ENCODE measurements around the gene MAP3K20.
"Not testable (repeated sequence)": the region's sequence is repeated elsewhere in the genome, so short reads cannot be mapped to it uniquely, and the experiment has no call there.

MAP3K20 gene

DNA sequence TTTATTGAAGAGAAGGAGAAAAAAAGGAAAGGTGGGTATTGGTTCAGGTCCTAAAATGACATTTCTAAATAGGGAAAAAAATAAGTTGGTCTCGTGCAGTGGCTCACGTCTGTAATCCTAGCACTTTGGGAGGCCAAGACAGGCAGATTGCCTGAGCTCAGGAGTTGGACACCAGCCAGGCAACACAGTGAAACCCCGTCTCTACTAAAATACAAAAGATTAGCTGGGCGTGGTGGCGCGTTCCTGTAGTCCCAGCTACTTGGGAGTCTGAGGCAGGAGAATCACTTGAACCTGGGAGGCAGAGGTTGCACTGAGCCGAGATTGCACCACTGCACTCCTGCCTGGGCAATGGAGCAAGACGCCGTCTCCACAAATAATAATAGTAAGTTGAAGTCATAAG is 131.5 kb downstream of the MAP3K20 start:
- DNase-seq = not testable (repeated sequence)

DNA sequence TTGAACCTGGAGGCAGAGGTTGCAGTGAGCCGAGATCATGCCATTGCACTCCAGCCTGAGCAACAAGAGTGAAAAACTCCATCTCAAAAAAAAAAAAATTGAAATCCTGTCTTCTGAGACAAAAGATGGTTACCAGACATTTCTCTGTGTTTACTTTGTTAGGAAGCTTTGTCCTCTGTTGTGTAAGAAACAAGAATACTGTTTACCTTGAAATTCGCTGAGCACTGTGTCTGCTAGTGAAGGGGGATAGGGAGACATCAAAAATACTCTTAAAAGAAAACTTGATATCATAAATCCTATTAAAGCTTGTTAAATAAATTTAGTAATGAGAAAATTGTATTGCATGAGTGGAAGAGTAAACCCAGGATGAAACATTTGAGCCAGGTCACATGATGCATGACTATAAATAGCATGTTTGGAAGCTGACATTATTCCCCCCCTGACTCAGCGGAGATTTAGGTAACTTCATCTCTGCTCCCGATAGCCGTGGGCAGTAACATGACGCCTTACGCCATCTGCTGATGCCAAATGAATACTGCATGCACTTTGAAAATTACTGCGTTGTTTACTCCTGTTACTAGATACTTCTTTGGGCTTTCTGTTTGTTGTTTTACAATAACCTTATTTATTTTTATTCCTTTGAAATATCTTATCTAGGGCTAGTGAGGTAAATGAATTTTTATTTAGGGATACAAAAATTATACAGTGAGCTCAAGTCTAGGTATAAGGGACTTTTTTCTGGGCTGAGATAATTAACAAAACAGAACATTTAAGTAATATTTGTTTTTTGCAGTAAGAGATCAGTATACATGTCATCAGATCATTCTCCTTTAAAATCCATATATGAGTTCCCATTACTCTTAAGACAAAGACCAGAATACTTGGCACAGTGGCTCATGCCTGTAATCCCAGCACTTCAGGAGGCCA is 134.9 kb downstream of the MAP3K20 start:
- peak in 1 of 2 experiments; percentile 19 for DNase-seq

DNA sequence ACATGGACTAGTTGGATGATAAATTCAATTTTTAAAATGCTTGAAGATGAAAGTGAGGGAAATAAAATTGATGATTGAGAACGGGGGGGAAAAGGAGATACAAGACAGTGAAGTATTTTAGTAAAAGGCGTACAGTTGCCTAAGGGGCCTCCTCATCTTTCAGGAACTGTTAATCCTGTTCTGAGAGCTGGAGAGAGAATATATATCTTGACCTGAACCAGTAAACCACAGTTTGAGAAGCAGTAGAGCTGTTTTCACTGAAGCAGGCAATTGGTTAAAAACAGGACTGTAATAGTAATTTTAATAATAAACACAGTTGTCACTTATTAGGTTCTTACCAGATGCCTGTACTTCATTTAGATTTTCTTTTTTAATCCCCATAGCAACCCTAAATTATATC is 137.5 kb downstream of the MAP3K20 start:
- no peak for DNase-seq

DNA sequence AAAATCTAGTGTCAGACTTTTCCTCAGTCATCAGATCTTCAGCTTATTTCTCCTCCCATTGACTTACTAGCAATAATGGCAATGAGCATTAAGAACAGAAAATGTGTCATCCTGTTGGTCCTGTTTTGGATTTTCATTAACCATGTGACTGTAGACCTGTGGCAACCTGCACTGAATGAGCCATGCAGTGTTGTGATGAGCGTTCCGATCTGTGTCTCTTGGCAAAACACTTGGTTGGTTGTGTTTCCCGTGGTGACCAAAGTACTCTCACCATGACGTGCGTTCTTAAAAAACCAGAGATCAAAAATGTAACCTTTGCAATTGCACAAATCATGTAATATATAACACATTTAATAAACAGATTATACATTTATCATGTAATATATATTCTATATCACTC is 138.6 kb downstream of the MAP3K20 start:
- no peak for DNase-seq

DNA sequence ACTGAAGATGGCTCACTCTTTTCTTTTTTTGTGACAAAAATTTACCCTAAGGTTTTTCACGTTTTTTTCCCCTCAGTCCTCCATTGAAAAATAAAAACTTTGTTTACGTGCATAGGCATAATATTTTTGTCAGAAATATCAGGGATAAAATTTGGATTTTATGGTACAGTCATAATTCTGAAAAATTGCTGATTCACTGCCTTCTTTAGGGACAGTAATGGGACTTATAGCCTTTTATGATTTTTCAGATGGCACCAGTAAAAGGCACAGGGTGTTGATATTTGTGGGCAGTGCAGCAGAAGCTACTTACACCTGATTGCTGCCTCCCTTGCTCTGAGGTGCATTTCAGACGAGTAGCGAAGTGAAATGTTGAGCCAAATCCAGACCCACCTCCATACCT is 139.7 kb downstream of the MAP3K20 start:
- DNase-seq = no peak

DNA sequence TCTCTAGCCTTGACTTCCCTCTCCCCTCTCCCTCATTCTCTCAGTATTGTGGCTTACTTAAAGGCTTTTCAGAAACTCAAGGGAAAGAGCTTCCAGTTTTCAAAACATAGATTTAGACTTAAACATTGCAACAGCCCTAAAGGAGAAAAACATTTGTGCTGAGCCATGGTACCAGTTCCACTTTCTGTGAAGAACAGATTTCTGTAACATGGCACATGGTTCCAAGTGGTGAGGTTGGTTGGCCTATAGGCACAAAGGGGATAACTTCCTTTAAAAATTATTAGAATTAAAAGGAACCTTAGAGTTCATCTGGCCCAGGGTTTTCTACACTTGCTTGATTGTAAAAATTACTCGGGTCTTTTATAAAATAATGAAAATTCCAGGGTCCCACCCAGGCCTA is 140.4 kb downstream of the MAP3K20 start:
- no peak for DNase-seq

DNA sequence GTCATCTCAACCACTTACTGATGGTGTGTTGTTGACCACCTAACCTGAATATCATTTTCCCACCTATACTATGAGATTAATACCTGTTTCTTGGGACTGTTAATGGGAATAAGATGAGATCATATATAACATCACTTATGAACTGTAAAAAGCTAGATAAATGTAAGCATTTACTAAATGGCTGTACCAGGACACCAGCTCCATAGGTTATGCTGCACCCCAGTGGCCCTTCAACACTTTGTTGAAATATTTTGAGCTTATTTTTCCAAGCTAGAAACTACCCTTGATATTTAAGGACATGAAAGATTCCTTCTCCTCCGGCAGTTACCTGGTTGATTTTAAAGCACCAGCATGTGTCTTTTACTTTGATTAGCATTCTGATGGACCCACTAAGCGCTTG is 141.0 kb downstream of the MAP3K20 start:
- DNase-seq = no peak

DNA sequence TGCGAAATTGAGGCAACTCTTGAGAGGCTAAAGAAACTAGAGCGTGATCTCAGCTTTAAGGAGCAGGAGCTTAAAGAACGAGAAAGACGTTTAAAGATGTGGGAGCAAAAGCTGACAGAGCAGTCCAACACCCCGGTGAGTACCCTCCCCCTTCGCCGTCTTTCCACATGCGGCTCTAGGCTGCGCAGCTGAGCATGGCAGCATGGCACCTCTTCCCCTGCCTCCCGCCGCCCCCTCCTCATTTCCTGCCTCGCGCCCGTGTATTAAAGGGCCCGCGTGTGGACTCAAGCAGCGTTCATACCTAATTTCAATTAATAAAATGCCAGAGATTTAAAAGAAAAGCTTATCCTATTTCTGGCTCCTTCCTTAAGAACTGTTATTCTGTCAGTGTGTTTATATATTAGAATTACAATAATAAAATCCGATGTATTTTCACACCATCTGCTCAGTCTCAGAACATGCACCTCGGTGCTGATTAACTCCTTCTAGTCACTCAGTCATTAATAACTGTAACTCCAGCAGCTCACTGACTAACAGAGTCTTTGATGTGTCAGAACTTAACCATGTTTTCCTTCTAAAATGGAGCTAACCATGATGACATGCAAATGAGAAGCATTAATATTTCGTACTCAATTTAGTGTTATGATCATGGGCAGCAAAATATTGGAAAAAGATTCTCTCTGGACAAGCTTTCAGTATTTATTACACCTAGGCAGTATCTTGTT is 141.6 kb downstream of the MAP3K20 start:
- no peak for DNase-seq

DNA sequence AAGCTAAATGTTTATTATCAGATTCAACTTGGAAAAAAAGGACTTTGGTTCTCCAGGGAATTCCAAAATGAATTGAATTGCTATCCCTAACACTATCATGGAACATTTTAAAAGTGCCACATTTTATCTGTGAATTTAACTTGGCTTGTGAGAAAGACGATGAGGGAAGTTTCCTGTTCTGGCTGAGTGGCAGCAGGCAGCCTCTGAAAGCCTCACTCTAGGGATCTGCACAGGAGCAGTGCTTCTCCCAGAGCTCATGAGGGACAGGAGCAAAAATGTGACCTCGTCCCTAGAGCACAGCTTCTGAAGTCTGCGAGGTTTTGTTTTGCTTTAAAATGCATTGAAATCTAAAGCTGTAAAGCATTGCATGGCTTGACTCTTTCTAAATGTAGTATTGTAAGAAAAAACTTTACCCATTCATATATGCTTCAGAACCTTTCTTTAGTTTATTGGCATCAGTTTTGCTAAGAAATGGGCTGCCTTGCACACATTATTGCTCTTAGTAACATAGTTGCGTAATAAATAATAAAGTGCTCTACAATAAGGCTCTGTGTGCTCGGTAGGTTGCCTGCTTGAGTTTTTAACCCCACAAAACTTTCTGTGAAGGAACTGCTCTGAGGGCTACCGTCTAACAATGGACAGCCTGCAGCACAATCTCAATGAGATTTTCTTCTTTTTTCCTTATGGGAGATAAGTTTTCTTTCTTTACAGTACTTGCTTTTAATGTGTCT is 142.8 kb downstream of the MAP3K20 start:
- DNase-seq = no peak

DNA sequence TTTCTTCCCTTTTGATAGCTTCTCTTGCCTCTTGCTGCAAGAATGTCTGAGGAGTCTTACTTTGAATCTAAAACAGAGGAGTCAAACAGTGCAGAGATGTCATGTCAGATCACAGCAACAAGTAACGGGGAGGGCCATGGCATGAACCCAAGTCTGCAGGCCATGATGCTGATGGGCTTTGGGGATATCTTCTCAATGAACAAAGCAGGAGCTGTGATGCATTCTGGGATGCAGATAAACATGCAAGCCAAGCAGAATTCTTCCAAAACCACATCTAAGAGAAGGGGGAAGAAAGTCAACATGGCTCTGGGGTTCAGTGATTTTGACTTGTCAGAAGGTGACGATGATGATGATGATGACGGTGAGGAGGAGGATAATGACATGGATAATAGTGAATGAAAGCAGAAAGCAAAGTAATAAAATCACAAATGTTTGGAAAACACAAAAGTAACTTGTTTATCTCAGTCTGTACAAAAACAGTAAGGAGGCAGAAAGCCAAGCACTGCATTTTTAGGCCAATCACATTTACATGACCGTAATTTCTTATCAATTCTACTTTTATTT is 145.6 kb downstream of the MAP3K20 start:
- DNase-seq = no peak

DNA sequence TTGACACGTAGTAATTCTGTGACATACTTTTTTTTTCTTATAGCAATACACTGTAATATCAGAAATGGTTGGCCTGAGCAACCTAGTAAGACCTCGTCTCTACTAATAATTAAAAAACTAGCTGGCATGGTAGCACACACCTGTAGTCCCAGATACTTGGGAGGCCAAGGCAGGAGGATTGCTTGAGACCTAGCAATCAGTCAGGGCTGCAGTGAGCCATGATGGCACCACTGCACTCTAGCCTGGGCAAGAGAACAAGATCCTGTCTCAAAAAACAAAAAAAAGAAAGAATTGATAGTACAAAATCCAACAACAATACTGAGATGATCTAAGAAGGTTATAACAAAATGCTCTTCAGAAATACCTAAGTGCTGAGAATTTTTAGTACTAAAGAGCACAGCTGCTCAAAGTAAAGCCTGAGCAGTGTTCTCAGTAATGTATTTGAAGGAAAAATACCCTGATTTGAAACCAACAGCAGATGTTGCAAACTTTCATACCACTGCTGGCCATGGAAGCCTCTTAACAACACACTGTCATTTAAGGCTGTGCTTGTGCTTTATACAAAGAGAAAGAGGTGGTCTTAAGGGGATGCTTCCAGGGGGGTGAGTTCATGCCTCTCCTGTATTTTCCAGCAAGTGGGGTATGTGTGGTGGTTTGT is 146.4 kb downstream of the MAP3K20 start:
- no peak for DNase-seq

DNA sequence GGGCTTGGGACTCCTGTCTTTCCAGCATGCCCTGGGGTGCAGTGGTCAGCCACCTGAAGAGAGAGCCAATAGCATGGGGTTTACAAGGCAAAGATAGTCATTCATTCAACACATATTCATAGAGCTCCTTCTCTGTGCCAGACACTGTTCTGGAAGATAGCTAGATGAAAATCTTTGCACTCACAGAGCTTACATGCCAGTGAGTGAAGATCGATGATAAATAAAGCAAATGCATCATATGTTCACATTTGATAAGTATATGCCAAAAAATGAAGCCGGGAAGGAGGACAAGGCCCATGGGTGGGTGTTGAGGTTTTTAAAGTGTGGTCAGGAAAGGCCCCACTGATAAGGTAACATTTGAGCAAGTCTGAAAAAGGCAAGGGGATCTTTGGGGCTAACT is 148.2 kb downstream of the MAP3K20 start:
- no peak for DNase-seq

DNA sequence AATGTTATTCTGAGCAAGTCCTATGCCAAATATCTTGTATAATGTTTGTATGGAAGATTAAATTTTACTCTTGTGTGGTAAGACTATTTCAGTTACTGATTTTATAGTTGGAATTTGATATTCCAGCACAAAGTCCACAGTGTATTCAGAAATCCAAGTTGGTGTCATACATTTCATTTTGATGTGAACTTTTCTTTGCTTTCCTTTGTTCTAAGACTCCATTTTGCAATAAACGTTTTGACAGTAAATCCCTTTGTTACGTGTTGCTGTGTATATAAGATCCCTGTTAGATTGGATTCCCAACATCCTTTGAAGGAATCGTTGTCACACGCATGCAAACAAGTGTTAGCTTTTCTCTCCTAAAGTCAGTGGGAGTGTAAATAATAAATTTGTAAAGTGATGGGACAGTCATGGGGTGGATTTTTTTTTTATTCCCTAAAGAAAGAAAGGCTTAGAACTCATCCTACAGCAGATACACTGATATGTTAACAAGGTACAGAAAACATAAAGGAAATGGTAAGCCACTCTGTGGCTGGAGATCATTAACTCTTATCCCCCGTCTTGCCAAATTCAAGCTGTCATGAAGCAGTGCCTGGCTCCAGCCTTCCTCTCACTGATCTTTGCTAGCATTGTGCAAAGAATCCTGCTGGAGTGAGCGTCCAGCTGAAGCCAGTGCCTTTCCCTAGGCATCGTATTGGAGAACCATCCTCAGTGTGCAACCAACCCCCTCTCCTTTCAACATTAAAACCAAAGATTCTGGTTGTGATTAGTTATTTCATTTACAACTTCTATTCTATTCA is 151.5 kb downstream of the MAP3K20 start:
- no peak for DNase-seq

DNA sequence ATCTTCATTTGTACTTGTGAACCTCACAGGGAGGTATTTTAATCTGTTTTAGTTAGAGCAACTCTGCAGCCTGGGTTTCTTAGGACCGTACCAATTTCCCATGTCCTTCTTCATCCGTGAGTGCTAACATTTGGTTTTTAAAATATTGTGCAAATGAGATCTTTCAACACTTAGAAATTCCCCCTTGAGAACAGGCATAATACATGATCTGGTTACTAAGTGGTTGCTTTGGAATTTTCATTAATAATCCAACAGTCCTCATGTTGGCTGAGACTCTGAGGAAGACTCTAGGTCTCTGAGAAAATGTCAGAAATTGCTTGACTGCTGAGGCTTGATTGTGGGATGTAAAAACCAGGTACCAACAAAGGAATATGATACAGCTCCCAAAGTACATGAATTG is 153.4 kb downstream of the MAP3K20 start:
- DNase-seq = no peak

DNA sequence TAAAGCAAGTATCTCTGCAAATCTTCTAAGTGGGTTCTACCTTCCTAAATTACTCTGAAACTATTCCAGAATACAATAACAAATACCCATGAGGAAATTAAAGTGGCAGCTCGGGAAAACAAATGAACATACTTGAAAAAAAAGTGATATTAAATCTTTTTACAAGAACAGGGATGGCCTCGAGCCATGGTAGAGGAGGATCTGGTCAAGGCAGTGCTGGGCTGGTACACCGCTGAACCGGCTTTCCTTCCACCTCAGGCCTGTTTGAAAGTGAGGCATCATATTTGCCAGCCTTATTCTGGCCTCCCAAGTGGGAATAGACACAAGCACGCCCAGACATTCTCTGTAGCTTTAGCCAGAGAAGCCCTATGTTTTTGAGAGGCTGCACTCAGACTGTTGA is 154.5 kb downstream of the MAP3K20 start:
- no peak for DNase-seq

DNA sequence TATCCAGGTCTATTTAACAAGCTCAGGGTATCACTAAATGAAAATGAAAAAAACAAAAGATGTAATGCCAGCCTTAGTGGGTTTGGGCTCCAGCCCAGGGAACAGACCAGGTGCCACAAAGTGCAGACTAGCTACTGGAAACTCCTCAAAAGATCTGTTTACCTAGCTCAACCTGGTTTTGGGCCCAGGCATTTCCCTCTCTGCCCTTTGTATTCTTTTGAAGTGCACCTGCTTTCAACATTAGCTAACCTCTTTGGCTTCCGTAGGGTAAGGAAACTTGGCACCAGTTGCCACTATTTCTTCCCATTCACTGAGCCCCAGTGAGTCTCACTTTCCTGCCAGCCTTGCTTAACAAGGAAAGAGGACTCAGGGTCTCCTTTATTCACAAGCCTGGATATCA is 155.4 kb downstream of the MAP3K20 start:
- no peak for DNase-seq

DNA sequence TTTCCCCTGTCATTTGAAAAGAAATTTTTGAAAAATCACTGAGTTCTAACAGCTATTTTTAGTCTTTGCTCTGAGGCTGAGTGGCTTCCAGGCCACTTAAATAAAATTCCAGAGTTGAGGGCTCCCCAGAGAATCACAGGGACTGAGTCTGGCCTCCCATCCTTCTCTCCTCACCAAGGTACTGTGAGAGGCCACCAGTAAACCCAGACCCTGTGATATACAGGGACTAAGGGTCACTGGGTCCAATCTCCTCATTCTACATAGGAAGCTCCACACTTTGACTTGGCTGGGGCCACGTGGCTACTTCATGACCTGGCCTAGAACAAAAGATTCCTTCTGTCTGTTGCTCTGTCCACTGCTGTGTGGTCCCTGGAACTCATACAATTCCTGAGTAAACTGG is 155.8 kb downstream of the MAP3K20 start:
- DNase-seq = no peak

DNA sequence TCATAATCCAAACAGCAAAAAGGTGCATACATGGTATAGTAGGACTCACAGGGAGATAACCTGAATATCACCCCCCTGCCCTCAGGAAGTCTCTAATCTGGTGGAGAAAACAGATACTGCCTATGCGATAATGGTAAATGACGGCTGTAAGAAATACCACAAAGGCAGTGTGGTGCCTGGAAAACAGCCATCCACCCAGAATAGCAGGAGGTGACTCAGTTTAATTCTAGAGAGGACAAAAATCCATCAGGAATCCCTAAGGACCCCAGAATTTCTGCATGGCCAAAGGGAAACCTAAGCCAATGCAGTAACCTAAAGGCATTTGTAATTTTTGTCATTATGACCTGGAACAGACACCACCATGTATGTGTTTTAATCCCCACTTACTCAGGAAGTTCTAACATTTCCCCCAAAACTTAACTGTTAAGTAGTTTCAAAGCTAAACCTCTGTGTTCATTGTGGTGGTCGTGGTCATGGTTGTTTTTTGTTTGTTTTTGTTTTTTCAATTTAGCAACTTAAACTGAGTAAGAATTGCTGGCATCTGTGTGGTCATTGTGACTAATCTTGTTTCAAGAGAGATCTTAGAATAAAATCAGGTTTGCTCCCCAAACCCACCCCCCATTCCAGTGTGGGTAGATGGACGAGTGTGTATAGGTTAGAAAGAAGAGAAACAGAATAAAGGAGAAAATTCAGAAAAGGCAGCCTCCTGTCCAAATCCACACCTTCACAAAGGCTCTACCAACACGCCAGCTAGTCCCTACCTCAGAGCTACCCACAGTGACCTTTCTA is 157.5 kb downstream of the MAP3K20 start:
- no peak for DNase-seq

DNA sequence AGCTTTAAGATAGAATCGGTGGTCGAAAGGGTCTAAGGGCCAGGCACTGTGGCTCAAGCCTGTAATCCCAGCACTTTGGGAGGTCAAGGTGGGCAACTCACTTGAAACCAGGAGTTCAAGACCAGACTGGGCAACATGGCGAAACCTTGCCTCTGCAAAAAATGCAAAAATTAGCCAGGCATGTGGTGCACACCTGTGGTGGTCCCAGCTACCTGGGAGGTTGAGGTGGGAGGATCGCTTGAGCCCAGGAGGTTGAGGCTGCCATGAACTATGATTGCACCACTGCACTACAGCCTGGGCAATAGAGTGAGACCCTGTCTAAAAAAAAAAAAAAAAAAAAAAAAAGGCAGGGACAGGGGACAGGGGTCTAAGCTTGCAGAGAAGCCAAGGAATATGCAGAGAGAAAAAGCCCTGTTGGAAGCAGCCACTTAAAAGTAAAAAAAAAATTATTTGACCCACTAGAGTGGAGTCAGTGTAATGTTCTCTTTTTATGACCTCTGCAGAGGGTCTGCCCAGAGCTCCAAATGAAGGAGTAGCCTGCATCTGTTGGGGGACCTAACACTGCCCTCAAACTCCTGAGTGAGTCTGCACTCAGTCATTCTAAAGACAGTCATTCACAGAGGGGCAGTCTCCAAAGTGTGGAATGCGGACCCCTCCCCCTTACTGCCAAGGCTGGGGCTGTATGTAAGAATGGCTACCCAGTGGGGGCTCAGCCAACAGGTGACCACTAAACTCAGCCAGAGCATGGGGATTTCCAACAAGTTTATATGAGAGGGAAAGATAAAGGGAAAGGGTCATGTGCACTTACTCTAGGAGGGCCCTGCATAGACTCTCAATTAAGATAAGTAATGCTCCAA is 160.5 kb downstream of the MAP3K20 start:
- no peak for DNase-seq

DNA sequence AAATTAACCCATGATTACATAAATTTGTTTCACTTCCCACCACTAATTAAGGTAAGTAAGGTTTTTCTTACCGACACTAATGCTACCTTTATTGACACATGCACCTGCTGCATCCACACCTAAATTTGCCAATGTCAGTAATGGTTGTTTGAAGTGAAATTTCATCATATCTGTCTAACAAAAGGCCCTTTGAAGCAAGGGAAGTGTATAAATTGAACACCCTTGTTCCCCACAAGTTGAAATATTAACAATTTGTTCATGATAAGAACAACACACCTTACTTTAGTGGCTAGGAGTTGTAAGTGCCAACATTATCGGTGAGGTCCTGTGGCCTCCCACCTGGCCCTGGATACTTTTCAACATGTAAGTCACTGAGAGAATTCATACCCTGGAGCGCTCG is 162.7 kb downstream of the MAP3K20 start:
- DNase-seq = no peak

All from cerebellar nuclear complex (tissue), 1 donor.